ENCODE results near the gene SLC28A1.
"Not testable (repeated sequence)": the region's sequence is repeated elsewhere in the genome, so short reads cannot be mapped to it uniquely, and the experiment has no call there.

Gene SLC28A1

GRCh38 chr15:84859651-84860050 is 24.8 kb upstream of the SLC28A1 start:
- DNase-seq (ENCODE audit: extremely low spot score, insufficient read length, low read depth) (no peak), FAIRE-seq (no peak)

- DNase-seq (ENCODE audit: extremely low spot score, insufficient read length, low read depth) (no peak), FAIRE-seq (no peak)
Observed at GRCh38 chr15:84861781-84862180, 22.7 kb upstream of the SLC28A1 start.

GRCh38 chr15:84862214-84862975 is 22.1 kb upstream of the SLC28A1 start:
- FAIRE-seq (no peak), DNase-seq (ENCODE audit: extremely low spot score, insufficient read length, low read depth) (no peak)

GRCh38 chr15:84863565-84864443 is 20.7 kb upstream of the SLC28A1 start:
- FAIRE-seq (no peak), DNase-seq (ENCODE audit: extremely low spot score, insufficient read length, low read depth) (no peak)

GRCh38 chr15:84864444-84864795 is 20.0 kb upstream of the SLC28A1 start:
- DNase-seq (ENCODE audit: extremely low spot score, insufficient read length, low read depth), result no peak
- no peak for FAIRE-seq

- FAIRE-seq (no peak), DNase-seq (ENCODE audit: extremely low spot score, insufficient read length, low read depth) (no peak)
Observed at GRCh38 chr15:84865074-84865569, 19.3 kb upstream of the SLC28A1 start.

- DNase-seq (ENCODE audit: extremely low spot score, insufficient read length, low read depth) (no peak), FAIRE-seq (no peak)
Observed at GRCh38 chr15:84868037-84868880, 16.2 kb upstream of the SLC28A1 start.

- DNase-seq (ENCODE audit: extremely low spot score, insufficient read length, low read depth) (no peak), FAIRE-seq (no peak)
Observed at GRCh38 chr15:84869510-84869909, 15.0 kb upstream of the SLC28A1 start.

- DNase-seq (ENCODE audit: extremely low spot score, insufficient read length, low read depth), result no peak
- FAIRE-seq, result no peak
Observed at GRCh38 chr15:84871428-84871985, 13.0 kb upstream of the SLC28A1 start.

GRCh38 chr15:84872009-84872910 is 12.2 kb upstream of the SLC28A1 start:
- DNase-seq (ENCODE audit: extremely low spot score, insufficient read length, low read depth) (no peak), FAIRE-seq (no peak)

- DNase-seq (ENCODE audit: extremely low spot score, insufficient read length, low read depth) (no peak), FAIRE-seq (no peak)
Observed at GRCh38 chr15:84873997-84874396, 10.5 kb upstream of the SLC28A1 start.

- FAIRE-seq, result no peak
- no peak for DNase-seq (ENCODE audit: extremely low spot score, insufficient read length, low read depth)
Observed at GRCh38 chr15:84874981-84875699, 9.3 kb upstream of the SLC28A1 start.

- DNase-seq (ENCODE audit: extremely low spot score, insufficient read length, low read depth), result no peak
- FAIRE-seq, result no peak
Observed at GRCh38 chr15:84876269-84876668, 8.2 kb upstream of the SLC28A1 start.

- FAIRE-seq; DNase-seq (ENCODE audit: extremely low spot score, insufficient read length, low read depth): not testable (repeated sequence)
Observed at GRCh38 chr15:84877701-84878100, 6.8 kb upstream of the SLC28A1 start.

GRCh38 chr15:84878504-84878903 is 6.0 kb upstream of the SLC28A1 start:
- DNase-seq (ENCODE audit: extremely low spot score, insufficient read length, low read depth), result peak; percentile 15
- FAIRE-seq, result no peak

- no peak for FAIRE-seq
- DNase-seq (ENCODE audit: extremely low spot score, insufficient read length, low read depth), result no peak
Observed at GRCh38 chr15:84879088-84879780, 5.2 kb upstream of the SLC28A1 start.

- FAIRE-seq, result no peak
- DNase-seq (ENCODE audit: extremely low spot score, insufficient read length, low read depth), result no peak
Observed at GRCh38 chr15:84880007-84880406, 4.5 kb upstream of the SLC28A1 start.
